HepG2 (cell line): ENCODE data around the gene ZBTB20. TPM values are rescaled to one million over a fixed set of nuclear protein-coding genes. Genes with fewer than 3 reads are reported as not detected.

Source experiments
- ATAC-seq: fragments of 200-7000 bp; cut with Tn5 transposase; 3 replicates; pipeline ENCODE4 v1.9.1; 2020; ENCODE audit warnings: mild to moderate bottlenecking, moderate library complexity
- BruUV-seq: library from RNA; stranded (reverse); fragments of 400-500 nt; replicated peaks from 2 replicates; lab custom pipeline; 2021; lab: Mats Ljungman, UMichigan
- CTCF ChIA-PET: fragments of 300-600 bp; formaldehyde crosslinking; extraction: SDS; loops from one replicate; lab custom pipeline; 2021; ENCODE audit warnings: low total read pairs, inconsistent platforms, low intra/inter-chr PET ratio; lab: Yijun Ruan, JAX
- POLR2A ChIA-PET: fragments of 350-600 bp; sonication (Branson Sonifier 250); formaldehyde crosslinking; loops from one replicate; lab custom pipeline; 2020; ENCODE audit warnings: antibody characterized with exemption, inconsistent platforms; lab: Yijun Ruan, JAX
- DNase-seq: peaks from one replicate; pipeline ENCODE4 v3.0.0-alpha.2; 2015; ENCODE audit warnings: low spot score
- FAIRE-seq: peaks from 3 replicates; lab custom pipeline; 2011; peaks lifted over from hg19 to GRCh38; lab: Jason Lieb, UNC
- H2AFZ ChIP-seq: one replicate; pipeline ENCODE4 v1.6.1; 2011; ENCODE audit warnings: low read length, inconsistent platforms
- H3K27ac ChIP-seq: fragments of 300-600 bp; 3 replicates; pipeline ENCODE4 v1.8.0; 2011; ENCODE audit warnings: mixed run types, mild to moderate bottlenecking, mixed read lengths, low read length, inconsistent platforms; ENCODE audit not compliant: insufficient read depth; ENCODE audit errors: extremely low read length
- H3K27me3 ChIP-seq, 2 experiments: fragments of 200-600 bp in 1 of 2; 2 replicates in 1 of 2; 3 replicates in 1 of 2; pipeline versions ENCODE4 v1.6.0 to v1.8.0; 2011; ENCODE audit warnings: low read length in 2 of 2, mild to moderate bottlenecking in 2 of 2, moderate library complexity in 2 of 2, inconsistent platforms in 1 of 2; ENCODE audit not compliant: insufficient read depth in 2 of 2, control insufficient read depth in 1 of 2
- H3K36me3 ChIP-seq, 2 experiments: fragments of 200-600 bp in 1 of 2; replicated peaks in 1 of 2; 2 replicates in 1 of 2; 3 replicates in 1 of 2; pipeline versions ENCODE4 v1.5.1 to v1.8.0; 2011; ENCODE audit warnings: low read length in 2 of 2, inconsistent platforms in 1 of 2; ENCODE audit not compliant: insufficient read depth in 2 of 2, control insufficient read depth in 1 of 2
- H3K4me1 ChIP-seq: 2 replicates; pipeline ENCODE4 v1.5.1; 2012; ENCODE audit warnings: low read length, inconsistent platforms; ENCODE audit not compliant: insufficient read depth
- H3K4me2 ChIP-seq: 2 replicates; pipeline ENCODE4 v1.6.0; 2011; ENCODE audit warnings: low read depth, low read length, inconsistent platforms
- H3K4me3 ChIP-seq, 3 experiments: fragments of 200-600 bp in 1 of 3; sonication (generic), shearing (Covaris generic) in 1 of 3; replicated peaks in 1 of 3; 2 replicates each; pipeline ENCODE4 v1.5.1; 2011 to 2016; ENCODE audit warnings: low read length in 3 of 3, inconsistent platforms in 2 of 3, low read depth in 2 of 3, mild to moderate bottlenecking in 2 of 3, control low read depth in 1 of 3, mixed read lengths in 1 of 3; ENCODE audit not compliant: insufficient read depth in 1 of 3
- H3K79me2 ChIP-seq: one replicate; pipeline ENCODE4 v1.6.1; 2011; ENCODE audit warnings: low read length, inconsistent platforms; ENCODE audit not compliant: insufficient read depth
- H3K9ac ChIP-seq: 2 replicates; pipeline ENCODE4 v1.6.0; 2011; ENCODE audit warnings: mild to moderate bottlenecking, low read depth, low read length, inconsistent platforms; ENCODE audit not compliant: insufficient read depth
- H3K9me3 ChIP-seq: 2 replicates; pipeline ENCODE4 v1.5.1; 2012; ENCODE audit warnings: mild to moderate bottlenecking, low read length
- H4K20me1 ChIP-seq: 2 replicates; pipeline ENCODE4 v1.6.0; 2011; ENCODE audit warnings: inconsistent platforms, mild to moderate bottlenecking, low read length, moderate library complexity; ENCODE audit not compliant: insufficient read depth
- ARNTL ChIP-seq: sonication (generic); formaldehyde crosslinking; IDR thresholded peaks from 2 replicates; pipeline ENCODE4 v1.4.0; 2020; ENCODE audit warnings: mild to moderate bottlenecking, missing genetic modification reagents
- ATF7-NPFF ChIP-seq: sonication (generic); formaldehyde crosslinking; IDR thresholded peaks from 2 replicates; pipeline ENCODE4 v1.8.1; 2023; ENCODE audit warnings: mild to moderate bottlenecking, low read depth, missing genetic modification reagents, moderate library complexity
- ETV6 ChIP-seq: sonication (generic); formaldehyde crosslinking; conservative IDR thresholded peaks from 2 replicates; pipeline ENCODE4 v1.4.0; 2020; ENCODE audit warnings: missing genetic modification reagents
- HNRNPH1 ChIP-seq: fragments of 200-400 bp; formaldehyde crosslinking; optimal IDR thresholded peaks from 2 replicates; pipeline ENCODE3; 2017; ENCODE audit warnings: mild to moderate bottlenecking, low read depth, low read length
- HOXA7 ChIP-seq: sonication (generic); formaldehyde crosslinking; IDR thresholded peaks from 2 replicates; pipeline ENCODE4 v1.8.1; 2022; ENCODE audit warnings: mild to moderate bottlenecking, missing genetic modification reagents, moderate library complexity
- KDM2A ChIP-seq: sonication (generic); formaldehyde crosslinking; IDR thresholded peaks from 2 replicates; pipeline ENCODE4 v1.4.0; 2020; ENCODE audit warnings: low read depth, missing genetic modification reagents, borderline replicate concordance
- PHB2 ChIP-seq: fragments of 450-650 bp; IDR thresholded peaks from 2 replicates; pipeline ENCODE4 v1.6.1; 2018; ENCODE audit not compliant: partially characterized antibody
- SMC3 ChIP-seq: IDR thresholded peaks from 2 replicates; pipeline ENCODE4 v1.6.1; 2011; ENCODE audit warnings: low read length, improper control_type of control experiment
- SRSF4 ChIP-seq: fragments of 200-400 bp; formaldehyde crosslinking; IDR thresholded peaks from one replicate; pipeline ENCODE4 v1.6.1; 2018; ENCODE audit warnings: mild to moderate bottlenecking, low read depth, low read length, moderate library complexity; ENCODE audit not compliant: poor library complexity, severe bottlenecking
- STAG1 ChIP-seq: sonication (generic); formaldehyde crosslinking; IDR thresholded peaks from 2 replicates; pipeline ENCODE4 v1.4.0; 2020; ENCODE audit warnings: missing genetic modification reagents
- U2AF1 ChIP-seq: fragments of 200-400 bp; formaldehyde crosslinking; optimal IDR thresholded peaks from 2 replicates; pipeline ENCODE3; 2017; ENCODE audit warnings: mild to moderate bottlenecking, low read depth, low read length
- XRCC5 ChIP-seq: fragments of 200-400 bp; formaldehyde crosslinking; optimal IDR thresholded peaks from 2 replicates; pipeline ENCODE3; 2017; ENCODE audit warnings: mild to moderate bottlenecking, low read length
- YY1 ChIP-seq: IDR thresholded peaks from 2 replicates; pipeline ENCODE4 v1.6.1; 2011; ENCODE audit warnings: low read length, low read depth, moderate library complexity, mild to moderate bottlenecking; ENCODE audit not compliant: insufficient read depth, insufficient replicate concordance
- ZNF282 ChIP-seq: fragments of 450-650 bp; IDR thresholded peaks from 2 replicates; pipeline ENCODE4 v1.6.1; 2018; ENCODE audit not compliant: partially characterized antibody
- ZNF317 ChIP-seq: sonication (generic); formaldehyde crosslinking; IDR thresholded peaks from 2 replicates; pipeline ENCODE4 v1.5.0; 2020; ENCODE audit warnings: mild to moderate bottlenecking, missing genetic modification reagents
- ZNF644 ChIP-seq: IDR thresholded peaks from 2 replicates; pipeline ENCODE4 v1.6.1; 2016; ENCODE audit warnings: low read depth
- ZNF660 ChIP-seq: sonication (generic); formaldehyde crosslinking; IDR thresholded peaks from 2 replicates; pipeline ENCODE4 v1.5.1; 2020; ENCODE audit warnings: mild to moderate bottlenecking, low read depth, missing genetic modification reagents, borderline replicate concordance
- ZNF768 ChIP-seq: sonication (generic); formaldehyde crosslinking; IDR thresholded peaks from 2 replicates; pipeline ENCODE4 v1.4.0; 2020; ENCODE audit warnings: missing genetic modification reagents
- ZSCAN5A ChIP-seq: sonication (generic); formaldehyde crosslinking; IDR thresholded peaks from 2 replicates; pipeline ENCODE4 v1.8.0; 2022; ENCODE audit warnings: mild to moderate bottlenecking, missing genetic modification reagents, borderline replicate concordance
- WGBS: methylation state at CpG from one replicate; pipeline ENCODE4 v1.1.6; 2017; ENCODE audit warnings: low lambda C conversion rate; 5-methylcytosine and 5-hydroxymethylcytosine counted together
- in situ Hi-C: cut with HindIII; loops from 2 replicates; pipeline ENCODE4 v1.10.0; 2017; ENCODE audit warnings: low pct_unique_long_range_greater_than_20kb; ENCODE audit not compliant: extremely low pct_ligation_motif_present
- intact Hi-C: fragments of 100-400 bp; cut with micrococcal nuclease; formaldehyde crosslinking; loops from one replicate; pipeline ENCODE4 v1.10.0; 2022; ENCODE audit not compliant: unreplicated experiment
- polyA plus RNA-seq, 8 experiments: library from polyadenylated mRNA; depleted of rRNA in 3 of 8; stranded (reverse) in 7 of 8; unstranded in 1 of 8; fragments of >200 nt; fragmentation: Illumina TruSeq in 4 of 8; extraction: Trizol in 4 of 8; gene quantifications; 2 replicates each; pipeline versions ENCODE4 v1.2.1 to v1.2.3, GENCODE V29; 2011 to 2016; ENCODE audit warnings: low read depth in 4 of 8, missing spikeins in 1 of 8, mixed read lengths in 1 of 8; ENCODE audit not compliant: insufficient read depth in 1 of 8
- total RNA-seq, 5 experiments: library from RNA; depleted of rRNA; stranded (reverse); fragments of >200 nt; fragmentation: Illumina TruSeq; extraction: Trizol; gene quantifications; 2 replicates each; pipeline ENCODE4 v1.2.3, GENCODE V29; 2016; ENCODE audit warnings: low read depth in 1 of 5
- TF ChIP-seq, protein P1 (sequence below): sonication (generic); formaldehyde crosslinking; IDR thresholded peaks from 2 replicates; pipeline ENCODE4 v1.5.0; 2020; ENCODE audit warnings: missing genetic modification reagents
- TF ChIP-seq, protein P2 (sequence below): IDR thresholded peaks from 2 replicates; pipeline ENCODE4 v1.6.1; 2016; ENCODE audit warnings: missing biosample characterization, missing genetic modification reagents, low read depth

The ZBTB20 gene
- total and polyA plus RNA-seq, 2 of the 13 experiments (the other 11 are each of a cell fraction or from before 2014, with no cell fraction given) = 1.9 to 8.8 TPM

- no peak overlapping the region for H3K27ac ChIP-seq
- H3K9me3 ChIP-seq = no peaks in the 10 kb centered on the region
- peak overlapping the region; percentile 52 for H3K4me2 ChIP-seq
- H3K79me2 ChIP-seq = no peaks in the 10 kb centered on the region
- H3K4me1 ChIP-seq = no peaks in the 10 kb centered on the region
- no peak overlapping the region for H3K4me3 ChIP-seq
- no peak overlapping the region for H2AFZ ChIP-seq
- no peaks in the 10 kb centered on the region; a peak in 1 of 5 replicates for H3K27me3 ChIP-seq
- H3K36me3 ChIP-seq = no peaks in the 10 kb centered on the region
- CTCF ChIA-PET = no interaction called here
- ATAC-seq (peak; percentile 99), FAIRE-seq (peak; percentile 71), DNase-seq (peak; percentile 40)
- H3K9ac ChIP-seq = no peak overlapping the region
- no peaks in the 10 kb centered on the region for H4K20me1 ChIP-seq
- intact Hi-C loops = loop anchor here (2.0 kb wide), 1 partner anchor 147 kb away; no protein-coding TSS in a partner anchor
- 12% methylated on average over 7 of the region's 13 CpGs for WGBS
- no TSS peak for BruUV-seq
- POLR2A ChIA-PET = no interaction called here
- in situ Hi-C loops = loop anchor here (10.0 kb wide), 1 partner anchor 145 kb away; no protein-coding TSS in a partner anchor
- TF ChIP-seq STAG1 (peak; percentile 43; the same call in 1 of the 2 replicates), ZNF768 (peak; percentile 68), HOXA7 (CRISPR knock-in tag) (no peak), YY1 (peak; percentile 44), XRCC5 (peak; percentile 83), ZSCAN5A (CRISPR knock-in tag) (no peak), ATF7-NPFF (CRISPR knock-in tag) (no peak), ARNTL (no peak), ZNF317 (CRISPR knock-in tag) (0 out of 2 replicates have a peak, but pooled peaks have one; percentile 60), HNRNPH1 (no peak), ZNF660 (CRISPR knock-in tag) (no peak), ETV6 (CRISPR knock-in tag) (no peak), SRSF4 (no peak), ZNF644 (peak; percentile 76), PHB2 (no peak), SMC3 (peak; percentile 45), U2AF1 (no peak), ZNF282 (no peak), KDM2A (peak; percentile 34; the same call in 1 of the 2 replicates)
- TF ChIP-seq, protein P1, sequence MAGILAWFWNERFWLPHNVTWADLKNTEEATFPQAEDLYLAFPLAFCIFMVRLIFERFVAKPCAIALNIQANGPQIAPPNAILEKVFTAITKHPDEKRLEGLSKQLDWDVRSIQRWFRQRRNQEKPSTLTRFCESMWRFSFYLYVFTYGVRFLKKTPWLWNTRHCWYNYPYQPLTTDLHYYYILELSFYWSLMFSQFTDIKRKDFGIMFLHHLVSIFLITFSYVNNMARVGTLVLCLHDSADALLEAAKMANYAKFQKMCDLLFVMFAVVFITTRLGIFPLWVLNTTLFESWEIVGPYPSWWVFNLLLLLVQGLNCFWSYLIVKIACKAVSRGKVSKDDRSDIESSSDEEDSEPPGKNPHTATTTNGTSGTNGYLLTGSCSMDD = no peak
- TF ChIP-seq, protein P2, sequence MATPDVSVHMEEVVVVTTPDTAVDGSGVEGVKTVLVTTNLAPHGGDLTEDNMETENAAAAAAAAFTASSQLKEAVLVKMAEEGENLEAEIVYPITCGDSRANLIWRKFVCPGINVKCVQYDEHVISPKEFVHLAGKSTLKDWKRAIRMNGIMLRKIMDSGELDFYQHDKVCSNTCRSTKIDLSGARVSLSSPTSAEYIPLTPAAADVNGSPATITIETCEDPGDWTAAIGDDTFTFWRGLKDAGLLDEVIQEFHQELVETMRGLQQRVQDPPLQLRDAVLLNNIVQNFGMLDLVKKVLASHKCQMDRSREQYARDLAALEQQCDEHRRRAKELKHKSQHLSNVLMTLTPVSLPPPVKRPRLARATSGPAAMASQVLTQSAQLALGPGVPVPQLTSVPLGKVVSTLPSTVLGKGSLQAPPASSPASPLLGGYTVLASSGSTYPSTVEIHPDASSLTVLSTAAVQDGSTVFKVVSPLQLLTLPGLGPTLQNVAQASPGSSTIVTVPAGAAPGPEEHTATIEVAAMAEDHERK (CRISPR knock-in tag) = no peak
These were observed 847.7 kb downstream of the ZBTB20 start for GRCh38 chr3:114299421-114299820.
